Stomach (tissue), 9 donors: ENCODE measurements around the gene MALRD1. TPM values are rescaled to one million over a fixed set of nuclear protein-coding genes. Genes with fewer than 3 reads are reported as not detected.

Source experiments
- DNase-seq, 2 donors: peaks; one replicate each; pipeline versions ENCODE4 v3.0.0 to v3.0.0-alpha.2; 2013 to 2019
- H3K27ac ChIP-seq, 5 donors: fragments of 200-600 bp in 4 of 5; sonication (generic) in 4 of 5; one replicate each; pipeline ENCODE4 v1.5.1; 2013 to 2019; ENCODE audit warnings: mild to moderate bottlenecking in 1 of 5, moderate library complexity in 1 of 5
- H3K27me3 ChIP-seq, 3 donors: fragments of 200-600 bp; sonication (generic); one replicate each; pipeline ENCODE4 v1.5.1; 2017 to 2019; ENCODE audit warnings: mixed run types in 1 of 3
- H3K36me3 ChIP-seq, 4 donors: fragments of 200-600 bp; sonication (generic); 1 replicate in 3 of 4; 2 replicates in 1 of 4; pipeline ENCODE4 v1.5.1; 2016 to 2019
- H3K4me1 ChIP-seq, 4 donors: fragments of 200-600 bp; sonication (generic); one replicate each; pipeline ENCODE4 v1.5.1; 2016 to 2019
- H3K4me3 ChIP-seq, 4 donors: fragments of 200-600 bp; sonication (generic) in 3 of 4; one replicate each; pipeline ENCODE4 v1.5.1; 2016 to 2019; ENCODE audit warnings: mild to moderate bottlenecking in 1 of 4
- H3K9me3 ChIP-seq, 4 donors: fragments of 200-600 bp; sonication (generic); one replicate each; pipeline ENCODE4 v1.5.1; 2016 to 2019
- EP300 ChIP-seq: sonication (generic); formaldehyde crosslinking; IDR thresholded peaks from one replicate; pipeline ENCODE4 v1.6.1; 2017; ENCODE audit warnings: antibody characterized with exemption
- POLR2A ChIP-seq, 4 donors: fragments of 450-650 bp; IDR thresholded peaks; one replicate each; pipeline ENCODE4 v1.6.1; 2016; ENCODE audit warnings: antibody characterized with exemption in 4 of 4, control low read depth in 2 of 4, mild to moderate bottlenecking in 1 of 4, moderate library complexity in 1 of 4
- POLR2AphosphoS5 ChIP-seq, 3 donors: sonication (generic); formaldehyde crosslinking; IDR thresholded peaks; one replicate each; pipeline ENCODE4 v1.6.1; 2016; ENCODE audit warnings: antibody characterized with exemption in 3 of 3
- WGBS, 5 donors: extraction: QIAGEN DNeasy Blood & Tissue Kit in 3 of 5; methylation state at CpG; one replicate each; pipeline versions ENCODE4 v1.1.5 to v1.1.7; 2013 to 2018; 5-methylcytosine and 5-hydroxymethylcytosine counted together
- intact Hi-C: fragments of 100-400 bp; cut with DNase I; formaldehyde crosslinking; loops from one replicate; pipeline ENCODE4 v1.15.1; 2023; ENCODE audit warnings: low total_unique reads
- polyA plus RNA-seq, 3 donors: library from polyadenylated mRNA; stranded (reverse); fragments of 200-250 nt; gene quantifications; one replicate each; pipeline ENCODE4 v1.2.3, GENCODE V29; 2013
- total RNA-seq, 5 donors: library from RNA; depleted of rRNA; stranded (reverse); fragments of >200 nt; gene quantifications; one replicate each; pipeline versions ENCODE4 v1.1.0 to v1.2.3, GENCODE V29; 2014 to 2016
- TF ChIP-seq, protein P1 (sequence below), 7 experiments: fragments of 450-650 bp in 4 of 7; fragments of 200-600 bp in 3 of 7; sonication (generic) in 3 of 7; IDR thresholded peaks; one replicate each; pipeline ENCODE4 v1.5.1; 2016 to 2019; ENCODE audit warnings: antibody characterized with exemption in 7 of 7, control low read depth in 2 of 7, mild to moderate bottlenecking in 1 of 7
- donor health status: healthy with polysubstance abuse.
- donor health status: Bipolar disorder and iron deficiency.
- donor health status: healthy.

The MALRD1 gene
- total and polyA plus RNA-seq, 8 donors: 0.10 to 9.7 (median 0.94) TPM; not detected in 2

GRCh38 chr10:19133992-19134391 is 85.4 kb downstream of the MALRD1 start:
- 59 to 74% (median 60%) methylated on average over 4 of the region's 4 CpGs for WGBS, 5 donors
- Histone ChIP-seq H3K4me1 (no peaks in the 10 kb centered on the region), H3K9me3 (no peaks in the 10 kb centered on the region), H3K4me3 (no peak overlapping the region), H3K27ac (no peak overlapping the region), H3K36me3 (no peaks in the 10 kb centered on the region), H3K27me3 (no peaks in the 10 kb centered on the region)
- intact Hi-C loops: no loop called here
- no peak for DNase-seq
- TF ChIP-seq POLR2A (IDR thresholded peaks at IDR 0.05) (no peak), EP300 (no peak), POLR2AphosphoS5 (IDR thresholded peaks at IDR 0.05) (no peak)
- TF ChIP-seq, protein P1, sequence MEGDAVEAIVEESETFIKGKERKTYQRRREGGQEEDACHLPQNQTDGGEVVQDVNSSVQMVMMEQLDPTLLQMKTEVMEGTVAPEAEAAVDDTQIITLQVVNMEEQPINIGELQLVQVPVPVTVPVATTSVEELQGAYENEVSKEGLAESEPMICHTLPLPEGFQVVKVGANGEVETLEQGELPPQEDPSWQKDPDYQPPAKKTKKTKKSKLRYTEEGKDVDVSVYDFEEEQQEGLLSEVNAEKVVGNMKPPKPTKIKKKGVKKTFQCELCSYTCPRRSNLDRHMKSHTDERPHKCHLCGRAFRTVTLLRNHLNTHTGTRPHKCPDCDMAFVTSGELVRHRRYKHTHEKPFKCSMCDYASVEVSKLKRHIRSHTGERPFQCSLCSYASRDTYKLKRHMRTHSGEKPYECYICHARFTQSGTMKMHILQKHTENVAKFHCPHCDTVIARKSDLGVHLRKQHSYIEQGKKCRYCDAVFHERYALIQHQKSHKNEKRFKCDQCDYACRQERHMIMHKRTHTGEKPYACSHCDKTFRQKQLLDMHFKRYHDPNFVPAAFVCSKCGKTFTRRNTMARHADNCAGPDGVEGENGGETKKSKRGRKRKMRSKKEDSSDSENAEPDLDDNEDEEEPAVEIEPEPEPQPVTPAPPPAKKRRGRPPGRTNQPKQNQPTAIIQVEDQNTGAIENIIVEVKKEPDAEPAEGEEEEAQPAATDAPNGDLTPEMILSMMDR (IDR thresholded peaks at IDR 0.05): no peak

DNA sequence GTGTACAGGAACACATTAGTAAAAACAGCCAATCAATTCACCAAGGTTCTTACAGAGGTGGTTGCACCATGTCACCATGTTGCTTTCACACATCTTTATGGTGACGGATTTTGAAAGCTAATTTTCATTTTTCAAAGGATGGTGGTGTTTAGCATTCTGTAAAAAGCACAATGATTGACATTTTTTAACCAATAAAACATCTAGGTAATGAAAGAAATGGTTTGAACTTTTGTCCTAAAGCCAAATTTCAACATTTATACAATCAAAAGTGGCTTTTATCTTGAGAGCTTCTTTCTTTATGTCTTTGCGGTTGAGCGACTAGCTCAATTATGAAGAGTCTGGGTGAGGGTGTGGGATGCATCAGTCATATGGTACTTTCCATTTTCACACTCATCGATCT is 94.4 kb downstream of the MALRD1 start:
- H3K4me1 ChIP-seq: no peaks in the 10 kb centered on the region
- no peak overlapping the region for H3K4me3 ChIP-seq
- H3K36me3 ChIP-seq: no peaks in the 10 kb centered on the region
- peaks cover 0 to 3% (median 0%) of the 10 kb centered on the region in 4 donors for H3K9me3 ChIP-seq
- no peak for DNase-seq
- no peak overlapping the region for H3K27ac ChIP-seq
- whole genome bisulfite sequencing, 5 donors: 73 to 91% (median 86%) methylated on average over 4 of the region's 4 CpGs
- no peak for TF ChIP-seq POLR2A (IDR thresholded peaks at IDR 0.05)
- TF ChIP-seq, protein P1 (IDR thresholded peaks at IDR 0.05): no peak
- no peak for TF ChIP-seq POLR2AphosphoS5 (IDR thresholded peaks at IDR 0.05)
- TF ChIP-seq EP300: no peak
- intact Hi-C loops: no loop called here
- no peaks in the 10 kb centered on the region for H3K27me3 ChIP-seq

GRCh38 chr10:19144206-19144605 is 95.6 kb downstream of the MALRD1 start:
- no peak for TF ChIP-seq EP300
- TF ChIP-seq, protein P1 (IDR thresholded peaks at IDR 0.05): no peak
- no peak for TF ChIP-seq POLR2AphosphoS5 (IDR thresholded peaks at IDR 0.05)
- TF ChIP-seq POLR2A (IDR thresholded peaks at IDR 0.05): no peak
- Histone ChIP-seq H3K27me3 (no peaks in the 10 kb centered on the region), H3K36me3 (no peaks in the 10 kb centered on the region), H3K27ac (no peak overlapping the region), H3K9me3 (peaks cover 0 to 3% (median 0%) of the 10 kb centered on the region in 4 donors), H3K4me1 (no peaks in the 10 kb centered on the region), H3K4me3 (no peak overlapping the region)
- intact Hi-C loops: no loop called here
- WGBS, 5 donors: 83 to 89% (median 89%) methylated on average over 4 of the region's 4 CpGs
- no peak for DNase-seq

DNA sequence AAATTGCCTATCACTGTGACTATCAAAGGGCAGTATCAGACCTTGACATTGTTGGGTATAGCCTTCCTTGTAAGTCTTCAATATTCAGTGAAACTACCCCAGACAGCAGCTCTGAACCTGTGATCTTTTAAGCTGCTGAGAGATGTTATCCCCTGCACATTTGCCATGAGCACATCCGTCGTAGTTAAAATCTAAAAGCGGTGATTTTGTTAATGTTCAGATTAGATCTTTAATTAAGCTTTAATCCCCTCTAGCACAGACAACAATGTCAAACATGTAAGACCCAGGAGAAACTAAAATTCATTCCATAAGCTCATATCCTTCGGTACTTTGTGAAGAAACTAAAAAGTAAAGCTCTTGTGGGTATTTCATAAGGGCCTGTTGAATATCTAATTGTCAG is 105.8 kb downstream of the MALRD1 start:
- H3K27me3 ChIP-seq: no peaks in the 10 kb centered on the region
- intact Hi-C loops: no loop called here
- H3K4me3 ChIP-seq: no peak overlapping the region
- no peak overlapping the region for H3K27ac ChIP-seq
- H3K36me3 ChIP-seq: no peaks in the 10 kb centered on the region
- 79 to 91% (median 87%) methylated on average over 4 of the region's 4 CpGs for WGBS, 5 donors
- TF ChIP-seq POLR2AphosphoS5 (IDR thresholded peaks at IDR 0.05) (no peak), POLR2A (IDR thresholded peaks at IDR 0.05) (no peak), EP300 (no peak)
- TF ChIP-seq, protein P1 (IDR thresholded peaks at IDR 0.05): no peak
- DNase-seq: no peak
- H3K9me3 ChIP-seq: peaks cover 0 to 2% (median 0%) of the 10 kb centered on the region in 4 donors
- H3K4me1 ChIP-seq: no peaks in the 10 kb centered on the region
